IMR-90 (cell line): ENCODE measurements around the gene CDK15. TPM values are rescaled to one million over a fixed set of nuclear protein-coding genes. Genes with fewer than 3 reads are reported as not detected.
A peak's percentile ranks its signal among the peaks of the same experiment; 100 is the strongest.

Experiments
- ATAC-seq: fragments of 200-7000 bp; cut with Tn5 transposase; 2 replicates; pipeline ENCODE4 v1.9.1; 2020; ENCODE audit warnings: low read depth, mild to moderate bottlenecking, moderate library complexity
- BruUV-seq: library from RNA; stranded (reverse); fragments of 400-500 nt; replicated peaks from 2 replicates; lab custom pipeline; 2021; lab: Mats Ljungman, UMichigan
- CTCF ChIA-PET: fragments of 300-600 bp; formaldehyde crosslinking; extraction: SDS; loops from one replicate; lab custom pipeline; 2021; ENCODE audit warnings: antibody characterized with exemption; lab: Yijun Ruan, JAX
- POLR2A ChIA-PET: fragments of 300-600 bp; sonication (Branson Sonifier 250); formaldehyde crosslinking; loops from one replicate; lab custom pipeline; 2022; ENCODE audit warnings: antibody characterized with exemption; ENCODE audit not compliant: unreplicated experiment; lab: Charles Lee
- DNase-seq: peaks from one replicate; pipeline ENCODE4 v3.0.0; 2013
- H2AFZ ChIP-seq: replicated peaks from 2 replicates; pipeline ENCODE3; 2013; ENCODE audit warnings: low read length, mild to moderate bottlenecking; ENCODE audit not compliant: poor library complexity
- H2AK5ac ChIP-seq: 2 replicates; pipeline ENCODE4 v1.6.1; 2013; ENCODE audit warnings: low read depth, low read length, inconsistent platforms
- H2AK9ac ChIP-seq: replicated peaks from 2 replicates; pipeline ENCODE3; 2013; ENCODE audit warnings: mild to moderate bottlenecking, low read depth, low read length, moderate library complexity; ENCODE audit not compliant: poor library complexity
- H2BK120ac ChIP-seq: 2 replicates; pipeline ENCODE4 v1.6.1; 2013; ENCODE audit warnings: low read depth, low read length, inconsistent platforms
- H2BK15ac ChIP-seq: 3 replicates; pipeline ENCODE4 v1.6.1; 2013; ENCODE audit warnings: low read depth, low read length, inconsistent platforms
- H2BK20ac ChIP-seq: 2 replicates; pipeline ENCODE4 v1.6.1; 2013; ENCODE audit warnings: low read depth, mild to moderate bottlenecking, inconsistent platforms, low read length, moderate library complexity
- H2BK5ac ChIP-seq: 2 replicates; pipeline ENCODE4 v1.6.1; 2013; ENCODE audit warnings: mild to moderate bottlenecking, low read depth, low read length, inconsistent platforms; ENCODE audit not compliant: poor library complexity, severe bottlenecking
- H3K14ac ChIP-seq: replicated peaks from 2 replicates; pipeline ENCODE4 v1.6.1; 2013; ENCODE audit warnings: low read depth, low read length, inconsistent platforms
- H3K18ac ChIP-seq: 2 replicates; pipeline ENCODE4 v1.6.1; 2013; ENCODE audit warnings: low read depth, low read length, control low read depth
- H3K23ac ChIP-seq: 2 replicates; pipeline ENCODE4 v1.6.1; 2013; ENCODE audit warnings: low read depth, low read length, inconsistent platforms
- H3K27ac ChIP-seq: 2 replicates; pipeline ENCODE4 v1.5.1; 2013; ENCODE audit warnings: mild to moderate bottlenecking, control low read depth, low read length; ENCODE audit not compliant: insufficient read depth
- H3K27me3 ChIP-seq: 2 replicates; pipeline ENCODE4 v1.6.1; 2013; ENCODE audit warnings: low read length; ENCODE audit not compliant: control insufficient read depth, insufficient read depth
- H3K36me3 ChIP-seq: 2 replicates; pipeline ENCODE4 v1.6.1; 2013; ENCODE audit warnings: low read length, mixed read lengths; ENCODE audit not compliant: control insufficient read depth, insufficient read depth
- H3K4ac ChIP-seq: 2 replicates; pipeline ENCODE4 v1.6.1; 2013; ENCODE audit warnings: low read depth, low read length, inconsistent platforms
- H3K4me1 ChIP-seq: 2 replicates; pipeline ENCODE4 v1.6.1; 2013; ENCODE audit warnings: low read length, mixed read lengths; ENCODE audit not compliant: control insufficient read depth, insufficient read depth
- H3K4me2 ChIP-seq: 2 replicates; pipeline ENCODE4 v1.6.1; 2013; ENCODE audit warnings: low read depth, mild to moderate bottlenecking, control low read depth, low read length, moderate library complexity
- H3K4me3 ChIP-seq: 2 replicates; pipeline ENCODE4 v1.5.1; 2013; ENCODE audit warnings: low read depth, mild to moderate bottlenecking, control low read depth, low read length, moderate library complexity; ENCODE audit not compliant: insufficient read depth
- H3K56ac ChIP-seq: 2 replicates; pipeline ENCODE4 v1.6.1; 2013; ENCODE audit warnings: low read length, inconsistent platforms; ENCODE audit not compliant: insufficient read depth; ENCODE audit errors: extremely low read depth
- H3K79me1 ChIP-seq, 2 experiments: 2 replicates each; pipeline ENCODE4 v1.6.1; 2013; ENCODE audit warnings: low read length in 2 of 2, inconsistent platforms in 1 of 2, low read depth in 1 of 2
- H3K9ac ChIP-seq: 2 replicates; pipeline ENCODE4 v1.6.1; 2013; ENCODE audit warnings: low read depth, low read length, control low read depth
- H3K9me1 ChIP-seq: 2 replicates; pipeline ENCODE4 v1.6.1; 2013; ENCODE audit warnings: low read length, inconsistent platforms; ENCODE audit not compliant: insufficient read depth
- H3K9me3 ChIP-seq: 2 replicates; pipeline ENCODE4 v1.6.1; 2013; ENCODE audit warnings: low read length; ENCODE audit not compliant: control insufficient read depth, insufficient read depth
- H4K20me1 ChIP-seq: 2 replicates; pipeline ENCODE4 v1.6.1; 2013; ENCODE audit warnings: low read length, inconsistent platforms; ENCODE audit not compliant: insufficient read depth
- H4K5ac ChIP-seq: 2 replicates; pipeline ENCODE4 v1.6.1; 2013; ENCODE audit warnings: mild to moderate bottlenecking, low read depth, low read length, control low read depth
- H4K8ac ChIP-seq, 2 experiments: 2 replicates each; pipeline ENCODE4 v1.6.1; 2013; ENCODE audit warnings: low read depth in 2 of 2, low read length in 2 of 2, control low read depth in 1 of 2, inconsistent platforms in 1 of 2
- H4K91ac ChIP-seq: 2 replicates; pipeline ENCODE4 v1.6.1; 2013; ENCODE audit warnings: low read depth, low read length, inconsistent platforms; ENCODE audit not compliant: insufficient read depth
- BHLHE40 ChIP-seq: fragments of 150-350 bp; IDR thresholded peaks from 2 replicates; pipeline ENCODE4 v1.6.1; 2016; ENCODE audit warnings: mild to moderate bottlenecking, low read depth, low read length
- NFE2L2 ChIP-seq: fragments of 150-350 bp; IDR thresholded peaks from 2 replicates; pipeline ENCODE4 v1.6.1; 2016; ENCODE audit warnings: low read depth, mild to moderate bottlenecking, low read length
- WGBS, 2 experiments: methylation state at CpG; one replicate each; pipeline versions ENCODE4 v1.1.5 to v1.1.7; 2013; ENCODE audit warnings: missing lambda C conversion rate in 2 of 2; ENCODE audit not compliant: insufficient read length in 1 of 2; ENCODE audit errors: extremely low coverage in 2 of 2; 5-methylcytosine and 5-hydroxymethylcytosine counted together
- dilution Hi-C: fragments of 300-500 bp; cut with HindIII; formaldehyde crosslinking; loops from one replicate; pipeline ENCODE4 v1.14.3; 2018; ENCODE audit warnings: low sequenced_read_pairs; ENCODE audit not compliant: unreplicated experiment
- in situ Hi-C: fragments of 300-500 bp; cut with MboI; formaldehyde crosslinking; loops from 3 replicates; pipeline ENCODE4 v1.14.3; 2019; ENCODE audit warnings: low sequenced_read_pairs, inconsistent platforms, mixed read lengths
- intact Hi-C: fragments of 100-400 bp; cut with micrococcal nuclease; formaldehyde crosslinking; loops from 2 replicates; pipeline ENCODE4 v1.10.0; 2022
- polyA plus RNA-seq, 3 experiments: library from polyadenylated mRNA; depleted of rRNA; stranded (reverse); fragments of >200 nt; gene quantifications; 2 replicates each; pipeline ENCODE4 v1.2.3, GENCODE V29; 2012; ENCODE audit warnings: low replicate concordance in 1 of 3
- total RNA-seq: library from RNA; depleted of rRNA; stranded (reverse); fragments of >200 nt; gene quantifications from 2 replicates; pipeline ENCODE4 v1.2.3, GENCODE V29; 2012

CDK15 gene
- total and polyA plus RNA-seq, 2 of the 4 experiments (the other 2 are of a cell fraction): 16.1 to 33.0 TPM

DNA sequence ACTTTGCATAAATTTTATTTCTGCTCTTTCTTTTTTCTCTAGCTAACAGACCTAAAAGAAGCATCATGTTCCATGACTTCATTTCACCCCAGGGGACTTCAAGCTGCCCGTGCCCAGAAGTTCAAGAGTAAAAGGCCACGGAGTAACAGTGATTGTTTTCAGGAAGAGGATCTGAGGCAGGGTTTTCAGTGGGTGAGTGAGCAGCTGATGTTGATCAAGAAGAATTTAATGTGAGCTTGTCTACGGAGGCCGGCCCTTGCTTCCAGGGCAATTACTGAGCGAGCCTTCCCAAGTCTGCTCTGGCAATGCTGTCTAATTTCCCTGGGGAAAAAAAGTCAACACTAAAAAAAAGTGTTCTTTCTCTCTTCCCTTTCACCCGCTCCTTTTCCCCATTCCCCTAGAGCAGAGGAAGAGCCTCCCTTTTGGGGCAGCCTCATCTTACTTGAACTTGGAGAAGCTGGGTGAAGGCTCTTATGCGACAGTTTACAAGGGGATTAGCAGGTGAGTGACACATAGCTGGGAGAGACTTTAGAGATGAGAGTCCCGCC, 1.2 kb downstream of the CDK15 start:
- peak; percentile 81 for ATAC-seq
- peak; percentile 63 for DNase-seq
- peaks cover 12% of the 10 kb centered on the region for H3K4me1 ChIP-seq
- intact Hi-C loops (loop anchor here (2.0 kb wide), 1 partner anchor 47 kb away; no protein-coding TSS in a partner anchor), in situ Hi-C loops (no loop called here), dilution Hi-C loops (no loop called here)
- H4K20me1 ChIP-seq: no peaks in the 10 kb centered on the region
- peak overlapping the region; percentile 47 for H4K5ac ChIP-seq
- 0% methylated on average over 2 of the region's 8 CpGs; no CpG with 5 or more reads in 1 of the 2 experiments for WGBS, 2 experiments
- H3K14ac ChIP-seq: peak overlapping the region; percentile 59
- ChIA-PET CTCF (interaction anchor here (0.6 to 0.7 kb wide), 2 partner anchors 9 to 27 kb away, joined by 3 read pairs; partner anchors contain the start of gene ALS2), POLR2A (interaction anchor here (1.6 kb wide), 1 partner anchor 52 kb away, joined by 3 read pairs; no protein-coding TSS in a partner anchor)
- peak overlapping the region; percentile 38 for H2AFZ ChIP-seq
- peak overlapping the region; percentile 6 for H2AK5ac ChIP-seq
- peak overlapping the region; percentile 66 for H3K4me2 ChIP-seq
- H3K9me1 ChIP-seq: peaks cover 7% of the 10 kb centered on the region
- H3K4me3 ChIP-seq: no peak overlapping the region
- TF ChIP-seq BHLHE40 (0 out of 2 replicates have a peak, but pooled peaks have one; percentile 21), NFE2L2 (no peak)
- peak overlapping the region; percentile 59 for H3K4ac ChIP-seq
- peaks cover 0 to 23% of the 10 kb centered on the region in 2 experiments; a peak in 1 of 4 replicates for H3K79me1 ChIP-seq
- peak overlapping the region; percentile 72 for H4K91ac ChIP-seq
- no TSS peak for BruUV-seq
- peak overlapping the region; percentile 51 to 75 for H4K8ac ChIP-seq
- H3K27me3 ChIP-seq: no peaks in the 10 kb centered on the region
- H3K23ac ChIP-seq: peak overlapping the region; percentile 3
- peak overlapping the region; percentile 60; the same call in 1 of the 2 replicates for H3K56ac ChIP-seq
- H2BK20ac ChIP-seq: peak overlapping the region; percentile 58
- H3K9me3 ChIP-seq: no peaks in the 10 kb centered on the region
- H2AK9ac ChIP-seq: peak overlapping the region; percentile 71
- no peaks in the 10 kb centered on the region for H3K36me3 ChIP-seq
- peak overlapping the region; percentile 68 for H2BK5ac ChIP-seq
- H3K27ac ChIP-seq: peak overlapping the region; percentile 65
- peak overlapping the region; percentile 8; the same call in 2 of the 3 replicates for H2BK15ac ChIP-seq
- peak overlapping the region; percentile 26 for H3K9ac ChIP-seq
- peak overlapping the region; percentile 74 for H3K18ac ChIP-seq
- H2BK120ac ChIP-seq: peak overlapping the region; percentile 81
